IMR-90 (cell line): ENCODE results near the gene PCDHGC5. TPM values are rescaled to one million over a fixed set of nuclear protein-coding genes. Genes with fewer than 3 reads are reported as not detected.

ENCODE experiments used
- ATAC-seq: fragments of 200-7000 bp; cut with Tn5 transposase; 2 replicates; pipeline ENCODE4 v1.9.1; 2020; ENCODE audit warnings: low read depth, mild to moderate bottlenecking, moderate library complexity
- BruUV-seq: library from RNA; stranded (reverse); fragments of 400-500 nt; replicated peaks from 2 replicates; lab custom pipeline; 2021; lab: Mats Ljungman, UMichigan
- CTCF ChIA-PET: fragments of 300-600 bp; formaldehyde crosslinking; extraction: SDS; loops from one replicate; lab custom pipeline; 2021; ENCODE audit warnings: antibody characterized with exemption; lab: Yijun Ruan, JAX
- POLR2A ChIA-PET: fragments of 300-600 bp; sonication (Branson Sonifier 250); formaldehyde crosslinking; loops from one replicate; lab custom pipeline; 2022; ENCODE audit warnings: antibody characterized with exemption; ENCODE audit not compliant: unreplicated experiment; lab: Charles Lee
- DNase-seq: peaks from one replicate; pipeline ENCODE4 v3.0.0; 2013
- H2AFZ ChIP-seq: replicated peaks from 2 replicates; pipeline ENCODE3; 2013; ENCODE audit warnings: low read length, mild to moderate bottlenecking; ENCODE audit not compliant: poor library complexity
- H2AK5ac ChIP-seq: 2 replicates; pipeline ENCODE4 v1.6.1; 2013; ENCODE audit warnings: low read depth, low read length, inconsistent platforms
- H2AK9ac ChIP-seq: replicated peaks from 2 replicates; pipeline ENCODE3; 2013; ENCODE audit warnings: mild to moderate bottlenecking, low read depth, low read length, moderate library complexity; ENCODE audit not compliant: poor library complexity
- H2BK120ac ChIP-seq: 2 replicates; pipeline ENCODE4 v1.6.1; 2013; ENCODE audit warnings: low read depth, low read length, inconsistent platforms
- H2BK15ac ChIP-seq: 3 replicates; pipeline ENCODE4 v1.6.1; 2013; ENCODE audit warnings: low read depth, low read length, inconsistent platforms
- H2BK20ac ChIP-seq: 2 replicates; pipeline ENCODE4 v1.6.1; 2013; ENCODE audit warnings: low read depth, mild to moderate bottlenecking, inconsistent platforms, low read length, moderate library complexity
- H2BK5ac ChIP-seq: 2 replicates; pipeline ENCODE4 v1.6.1; 2013; ENCODE audit warnings: mild to moderate bottlenecking, low read depth, low read length, inconsistent platforms; ENCODE audit not compliant: poor library complexity, severe bottlenecking
- H3K14ac ChIP-seq: replicated peaks from 2 replicates; pipeline ENCODE4 v1.6.1; 2013; ENCODE audit warnings: low read depth, low read length, inconsistent platforms
- H3K18ac ChIP-seq: 2 replicates; pipeline ENCODE4 v1.6.1; 2013; ENCODE audit warnings: low read depth, low read length, control low read depth
- H3K23ac ChIP-seq: 2 replicates; pipeline ENCODE4 v1.6.1; 2013; ENCODE audit warnings: low read depth, low read length, inconsistent platforms
- H3K27ac ChIP-seq: 2 replicates; pipeline ENCODE4 v1.5.1; 2013; ENCODE audit warnings: mild to moderate bottlenecking, control low read depth, low read length; ENCODE audit not compliant: insufficient read depth
- H3K27me3 ChIP-seq: 2 replicates; pipeline ENCODE4 v1.6.1; 2013; ENCODE audit warnings: low read length; ENCODE audit not compliant: control insufficient read depth, insufficient read depth
- H3K36me3 ChIP-seq: 2 replicates; pipeline ENCODE4 v1.6.1; 2013; ENCODE audit warnings: low read length, mixed read lengths; ENCODE audit not compliant: control insufficient read depth, insufficient read depth
- H3K4ac ChIP-seq: 2 replicates; pipeline ENCODE4 v1.6.1; 2013; ENCODE audit warnings: low read depth, low read length, inconsistent platforms
- H3K4me1 ChIP-seq: 2 replicates; pipeline ENCODE4 v1.6.1; 2013; ENCODE audit warnings: low read length, mixed read lengths; ENCODE audit not compliant: control insufficient read depth, insufficient read depth
- H3K4me2 ChIP-seq: 2 replicates; pipeline ENCODE4 v1.6.1; 2013; ENCODE audit warnings: low read depth, mild to moderate bottlenecking, control low read depth, low read length, moderate library complexity
- H3K4me3 ChIP-seq: 2 replicates; pipeline ENCODE4 v1.5.1; 2013; ENCODE audit warnings: low read depth, mild to moderate bottlenecking, control low read depth, low read length, moderate library complexity; ENCODE audit not compliant: insufficient read depth
- H3K56ac ChIP-seq: 2 replicates; pipeline ENCODE4 v1.6.1; 2013; ENCODE audit warnings: low read length, inconsistent platforms; ENCODE audit not compliant: insufficient read depth; ENCODE audit errors: extremely low read depth
- H3K79me1 ChIP-seq, 2 experiments: 2 replicates each; pipeline ENCODE4 v1.6.1; 2013; ENCODE audit warnings: low read length in 2 of 2, inconsistent platforms in 1 of 2, low read depth in 1 of 2
- H3K9ac ChIP-seq: 2 replicates; pipeline ENCODE4 v1.6.1; 2013; ENCODE audit warnings: low read depth, low read length, control low read depth
- H3K9me1 ChIP-seq: 2 replicates; pipeline ENCODE4 v1.6.1; 2013; ENCODE audit warnings: low read length, inconsistent platforms; ENCODE audit not compliant: insufficient read depth
- H3K9me3 ChIP-seq: 2 replicates; pipeline ENCODE4 v1.6.1; 2013; ENCODE audit warnings: low read length; ENCODE audit not compliant: control insufficient read depth, insufficient read depth
- H4K20me1 ChIP-seq: 2 replicates; pipeline ENCODE4 v1.6.1; 2013; ENCODE audit warnings: low read length, inconsistent platforms; ENCODE audit not compliant: insufficient read depth
- H4K5ac ChIP-seq: 2 replicates; pipeline ENCODE4 v1.6.1; 2013; ENCODE audit warnings: mild to moderate bottlenecking, low read depth, low read length, control low read depth
- H4K8ac ChIP-seq, 2 experiments: 2 replicates each; pipeline ENCODE4 v1.6.1; 2013; ENCODE audit warnings: low read depth in 2 of 2, low read length in 2 of 2, control low read depth in 1 of 2, inconsistent platforms in 1 of 2
- H4K91ac ChIP-seq: 2 replicates; pipeline ENCODE4 v1.6.1; 2013; ENCODE audit warnings: low read depth, low read length, inconsistent platforms; ENCODE audit not compliant: insufficient read depth
- BHLHE40 ChIP-seq: fragments of 150-350 bp; IDR thresholded peaks from 2 replicates; pipeline ENCODE4 v1.6.1; 2016; ENCODE audit warnings: mild to moderate bottlenecking, low read depth, low read length
- CEBPB ChIP-seq: IDR thresholded peaks from 2 replicates; pipeline ENCODE4 v1.6.1; 2012; ENCODE audit warnings: low read depth, low read length, improper control_type of control experiment
- CHD1 ChIP-seq: IDR thresholded peaks from 2 replicates; pipeline ENCODE4 v1.6.1; 2012; ENCODE audit warnings: low read depth, low read length, improper control_type of control experiment
- CTCF ChIP-seq: conservative IDR thresholded peaks from 2 replicates; pipeline ENCODE4 v1.5.1; 2012; ENCODE audit warnings: mild to moderate bottlenecking, low read depth, low read length, improper control_type of control experiment
- ELK1 ChIP-seq: fragments of 150-350 bp; IDR thresholded peaks from 2 replicates; pipeline ENCODE4 v1.6.1; 2016; ENCODE audit warnings: low read depth, mild to moderate bottlenecking, low read length, moderate library complexity, borderline replicate concordance
- FOS ChIP-seq: fragments of 150-350 bp; IDR thresholded peaks from 2 replicates; pipeline ENCODE4 v1.6.1; 2016; ENCODE audit warnings: low read depth, low read length
- MAFK ChIP-seq: IDR thresholded peaks from 2 replicates; pipeline ENCODE4 v1.6.1; 2012; ENCODE audit warnings: low read depth, low read length, improper control_type of control experiment
- MAZ ChIP-seq: IDR thresholded peaks from 2 replicates; pipeline ENCODE4 v1.6.1; 2012; ENCODE audit warnings: low read depth, mild to moderate bottlenecking, low read length, improper control_type of control experiment, moderate library complexity, borderline replicate concordance
- MXI1 ChIP-seq: IDR thresholded peaks from 2 replicates; pipeline ENCODE4 v1.6.1; 2012; ENCODE audit warnings: low read depth, mild to moderate bottlenecking, low read length, moderate library complexity, borderline replicate concordance
- NFE2L2 ChIP-seq: fragments of 150-350 bp; IDR thresholded peaks from 2 replicates; pipeline ENCODE4 v1.6.1; 2016; ENCODE audit warnings: low read depth, mild to moderate bottlenecking, low read length
- POLR2A ChIP-seq: IDR thresholded peaks from 2 replicates; pipeline ENCODE4 v1.6.1; 2012; ENCODE audit warnings: mild to moderate bottlenecking, low read depth, low read length
- RAD21 ChIP-seq: IDR thresholded peaks from 2 replicates; pipeline ENCODE4 v1.6.1; 2012; ENCODE audit warnings: low read length, improper control_type of control experiment
- RCOR1 ChIP-seq: IDR thresholded peaks from 2 replicates; pipeline ENCODE4 v1.6.1; 2012; ENCODE audit warnings: mild to moderate bottlenecking, low read length, improper control_type of control experiment; ENCODE audit not compliant: insufficient replicate concordance
- RFX5 ChIP-seq: IDR thresholded peaks from 2 replicates; pipeline ENCODE4 v1.8.0; 2012; ENCODE audit warnings: low read depth, mild to moderate bottlenecking, low read length, moderate library complexity
- SMC3 ChIP-seq: fragments of 150-350 bp; IDR thresholded peaks from 2 replicates; pipeline ENCODE4 v1.6.1; 2016; ENCODE audit warnings: low read depth, mild to moderate bottlenecking, antibody characterized with exemption, low read length, moderate library complexity
- USF2 ChIP-seq: fragments of 150-350 bp; IDR thresholded peaks from 2 replicates; pipeline ENCODE4 v1.6.1; 2017; ENCODE audit warnings: mild to moderate bottlenecking, antibody characterized with exemption, low read length, low read depth
- WGBS, 2 experiments: methylation state at CpG; one replicate each; pipeline versions ENCODE4 v1.1.5 to v1.1.7; 2013; ENCODE audit warnings: missing lambda C conversion rate in 2 of 2; ENCODE audit not compliant: insufficient read length in 1 of 2; ENCODE audit errors: extremely low coverage in 2 of 2; 5-methylcytosine and 5-hydroxymethylcytosine counted together
- dilution Hi-C: fragments of 300-500 bp; cut with HindIII; formaldehyde crosslinking; loops from one replicate; pipeline ENCODE4 v1.14.3; 2018; ENCODE audit warnings: low sequenced_read_pairs; ENCODE audit not compliant: unreplicated experiment
- in situ Hi-C: fragments of 300-500 bp; cut with MboI; formaldehyde crosslinking; loops from 3 replicates; pipeline ENCODE4 v1.14.3; 2019; ENCODE audit warnings: low sequenced_read_pairs, inconsistent platforms, mixed read lengths
- intact Hi-C: fragments of 100-400 bp; cut with micrococcal nuclease; formaldehyde crosslinking; loops from 2 replicates; pipeline ENCODE4 v1.10.0; 2022
- polyA plus RNA-seq, 3 experiments: library from polyadenylated mRNA; depleted of rRNA; stranded (reverse); fragments of >200 nt; gene quantifications; 2 replicates each; pipeline ENCODE4 v1.2.3, GENCODE V29; 2012; ENCODE audit warnings: low replicate concordance in 1 of 3
- total RNA-seq: library from RNA; depleted of rRNA; stranded (reverse); fragments of >200 nt; gene quantifications from 2 replicates; pipeline ENCODE4 v1.2.3, GENCODE V29; 2012

The PCDHGC5 gene
- total and polyA plus RNA-seq, 2 of the 4 experiments (the other 2 are of a cell fraction): 2.9 to 3.8 TPM

- Histone ChIP-seq H2BK120ac (no peak overlapping the region), H2AK9ac (no peak overlapping the region), H4K91ac (no peak overlapping the region), H3K27me3 (no peaks in the 10 kb centered on the region), H3K9ac (no peak overlapping the region), H3K18ac (no peak overlapping the region), H3K36me3 (peaks cover 39% of the 10 kb centered on the region), H3K56ac (no peak overlapping the region), H2AFZ (no peak overlapping the region), H3K4me1 (peaks cover 19% of the 10 kb centered on the region), H4K8ac (no peak overlapping the region), H2AK5ac (no peak overlapping the region), H3K9me3 (no peaks in the 10 kb centered on the region; the same call in 1 of the 2 replicates), H4K20me1 (peaks cover 64% of the 10 kb centered on the region), H3K27ac (no peak overlapping the region), H2BK15ac (no peak overlapping the region), H2BK5ac (no peak overlapping the region), H3K9me1 (peaks cover 29% of the 10 kb centered on the region), H2BK20ac (no peak overlapping the region), H3K4me2 (no peak overlapping the region), H3K14ac (no peak overlapping the region), H3K79me1 (peaks cover 31 to 85% of the 10 kb centered on the region in 2 experiments), H3K23ac (no peak overlapping the region), H3K4ac (no peak overlapping the region), H4K5ac (no peak overlapping the region), H3K4me3 (no peak overlapping the region)
- TF ChIP-seq MXI1 (no peak), CHD1 (no peak), RAD21 (no peak), NFE2L2 (no peak), MAFK (no peak), RCOR1 (no peak), POLR2A (no peak), MAZ (no peak), BHLHE40 (no peak), USF2 (no peak), FOS (no peak), ELK1 (no peak), CTCF (no peak), SMC3 (no peak), CEBPB (no peak), RFX5 (no peak)
- POLR2A ChIA-PET: no interaction called here
- in situ Hi-C loops (no loop called here), dilution Hi-C loops (no loop called here), intact Hi-C loops (no loop called here)
- DNase-seq (no peak), ATAC-seq (no peak)
- BruUV-seq: no TSS peak
- CTCF ChIA-PET: no interaction called here
- no CpG with 5 or more reads among the region's 9 CpGs for WGBS, 2 experiments
Observed at GRCh38 chr5:141486091-141486490, 2.8 kb upstream of the PCDHGC5 start.
